GM23338 (cell line): ENCODE measurements around the gene CAPN15. TPM values are rescaled to one million over a fixed set of nuclear protein-coding genes. Genes with fewer than 3 reads are reported as not detected.

Source experiments
- ATAC-seq: fragments of 200-7000 bp; cut with Tn5 transposase; 3 replicates; pipeline ENCODE4 v1.9.1; 2020
- DNase-seq: peaks from one replicate; pipeline ENCODE4 v3.0.0-alpha.2; 2015; ENCODE audit warnings: low spot score
- H2AFZ ChIP-seq: fragments of 200-600 bp; sonication (generic); 2 replicates; pipeline ENCODE4 v1.8.0; 2016; ENCODE audit warnings: antibody characterized with exemption, mild to moderate bottlenecking, moderate library complexity
- H3F3A ChIP-seq: fragments of 200-600 bp; sonication (generic); replicated peaks from 2 replicates; pipeline ENCODE4 v1.8.0; 2017; ENCODE audit warnings: antibody characterized with exemption, mixed run types, low read depth
- H3K27ac ChIP-seq: fragments of 200-600 bp; sonication (generic); 2 replicates; pipeline ENCODE4 v1.6.1; 2016; ENCODE audit warnings: low read depth
- H3K27me3 ChIP-seq: fragments of 200-600 bp; sonication (generic); 2 replicates; pipeline ENCODE4 v1.8.0; 2016; ENCODE audit warnings: mild to moderate bottlenecking, mixed run types, moderate library complexity; ENCODE audit not compliant: insufficient read depth
- H3K36me3 ChIP-seq: fragments of 200-600 bp; sonication (generic); 2 replicates; pipeline ENCODE4 v1.8.0; 2016; ENCODE audit warnings: mild to moderate bottlenecking; ENCODE audit not compliant: insufficient read depth
- H3K4me1 ChIP-seq: fragments of 200-600 bp; sonication (generic); 2 replicates; pipeline ENCODE4 v1.8.0; 2016; ENCODE audit warnings: mild to moderate bottlenecking, moderate library complexity; ENCODE audit not compliant: insufficient read depth
- H3K4me2 ChIP-seq: fragments of 200-600 bp; sonication (generic); 2 replicates; pipeline ENCODE4 v1.7.1; 2017; ENCODE audit warnings: mixed run types
- H3K4me3 ChIP-seq: fragments of 200-600 bp; sonication (generic); 2 replicates; pipeline ENCODE4 v1.6.1; 2016; ENCODE audit warnings: mixed run types
- H3K79me2 ChIP-seq: fragments of 200-600 bp; sonication (generic); replicated peaks from 2 replicates; pipeline ENCODE4 v1.8.0; 2017; ENCODE audit warnings: mild to moderate bottlenecking; ENCODE audit not compliant: insufficient read depth
- H3K9me2 ChIP-seq: fragments of 200-600 bp; sonication (generic); 2 replicates; pipeline ENCODE4 v1.8.0; 2017; ENCODE audit not compliant: insufficient read depth
- H4K20me1 ChIP-seq: fragments of 200-600 bp; sonication (generic); replicated peaks from 2 replicates; pipeline ENCODE4 v1.8.0; 2017; ENCODE audit warnings: mild to moderate bottlenecking; ENCODE audit not compliant: insufficient read depth
- H3K27ac Mint-ChIP-seq: 2 replicates; pipeline ENCODE4 v1.8.0; 2020; ENCODE audit warnings: inconsistent platforms, mild to moderate bottlenecking, moderate library complexity, mixed read lengths
- H3K27me3 Mint-ChIP-seq: 3 replicates; pipeline ENCODE4 v1.8.0; 2022; ENCODE audit warnings: low read depth, mild to moderate bottlenecking, moderate library complexity, mixed read lengths, inconsistent platforms; ENCODE audit not compliant: insufficient read depth, poor library complexity
- H3K36me3 Mint-ChIP-seq: 3 replicates; pipeline ENCODE4 v1.8.0; 2021; ENCODE audit warnings: low read depth, mild to moderate bottlenecking, inconsistent platforms, moderate library complexity, mixed read lengths
- H3K4me1 Mint-ChIP-seq: 3 replicates; pipeline ENCODE4 v1.8.0; 2020; ENCODE audit warnings: mild to moderate bottlenecking, inconsistent platforms, mixed read lengths
- H3K4me3 Mint-ChIP-seq: 3 replicates; pipeline ENCODE4 v1.8.0; 2021; ENCODE audit warnings: moderate library complexity, mild to moderate bottlenecking, inconsistent platforms, mixed read lengths
- H3K9me3 Mint-ChIP-seq: 3 replicates; pipeline ENCODE4 v1.8.0; 2020; ENCODE audit warnings: moderate library complexity, mild to moderate bottlenecking, inconsistent platforms, mixed read lengths
- CREB1 ChIP-seq: fragments of 250-450 bp; sonication (Bioruptor Pico); IDR thresholded peaks from 2 replicates; pipeline ENCODE4 v1.5.0; 2020; ENCODE audit warnings: low read depth, mild to moderate bottlenecking, moderate library complexity
- JUNB ChIP-seq: IDR thresholded peaks from one replicate; pipeline ENCODE4 v1.6.1; 2016; ENCODE audit warnings: antibody characterized with exemption; ENCODE audit not compliant: unreplicated experiment
- NANOG ChIP-seq: IDR thresholded peaks from 2 replicates; pipeline ENCODE4 v1.6.1; 2016; ENCODE audit warnings: antibody characterized with exemption, borderline replicate concordance
- POLR2AphosphoS5 ChIP-seq: IDR thresholded peaks from 2 replicates; pipeline ENCODE4 v1.6.1; 2016; ENCODE audit warnings: antibody characterized with exemption, low read depth
- STAT1 ChIP-seq: IDR thresholded peaks from one replicate; pipeline ENCODE4 v1.6.1; 2016; ENCODE audit warnings: antibody characterized with exemption; ENCODE audit not compliant: unreplicated experiment
- ZNF114 ChIP-seq: fragments of 250-450 bp; sonication (Bioruptor Pico); IDR thresholded peaks from 2 replicates; pipeline ENCODE4 v1.5.0; 2020; ENCODE audit warnings: mild to moderate bottlenecking, moderate library complexity
- ZNF462 ChIP-seq: fragments of 250-450 bp; sonication (Bioruptor Pico); IDR thresholded peaks from 2 replicates; pipeline ENCODE4 v1.5.0; 2020; ENCODE audit warnings: mild to moderate bottlenecking, moderate library complexity
- polyA plus RNA-seq: library from polyadenylated mRNA; unstranded; fragments of >200 nt; fragmentation: Nextera tagmentation; extraction: Ambion mirVana; gene quantifications from 2 replicates; pipeline ENCODE4 v1.2.1, GENCODE V29; 2016
- total RNA-seq: library from RNA; depleted of rRNA; stranded (reverse); fragments of >200 nt; shearing (Covaris generic); gene quantifications from 2 replicates; pipeline ENCODE4 v1.2.3, GENCODE V29; 2014
- TF ChIP-seq, protein P1 (sequence below): IDR thresholded peaks from one replicate; pipeline ENCODE4 v1.6.1; 2018; ENCODE audit warnings: antibody characterized with exemption; ENCODE audit not compliant: unreplicated experiment

CAPN15 gene
- total and polyA plus RNA-seq, 2 experiments from 2014 or later, result 27.3 to 164 TPM

DNA sequence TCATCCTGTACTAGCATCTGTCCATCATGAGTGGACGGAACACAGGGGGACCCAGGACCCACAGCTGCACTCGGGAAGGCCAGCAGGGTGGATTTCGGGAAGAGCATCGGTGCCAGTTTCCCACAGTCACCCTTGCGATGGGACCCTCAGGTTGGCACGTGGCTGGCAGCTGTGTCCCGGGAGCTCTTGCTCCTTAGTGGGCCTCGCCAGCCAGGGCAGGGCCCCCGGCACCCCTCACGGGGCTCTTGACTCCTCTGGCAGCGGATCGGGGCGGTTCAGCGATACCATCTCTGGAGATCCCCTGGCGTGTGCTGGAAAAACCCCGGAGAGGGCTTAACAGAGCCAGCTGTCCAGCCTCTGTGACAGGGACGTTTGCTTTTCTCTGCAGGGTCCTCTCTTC lies 9.2 kb downstream of the CAPN15 start:
- H3K27ac Mint-ChIP-seq, result no peak overlapping the region
- H3K27me3 ChIP-seq, result no peaks in the 10 kb centered on the region
- H3K4me1 ChIP-seq, result no peaks in the 10 kb centered on the region
- H3K4me1 Mint-ChIP-seq, result no peaks in the 10 kb centered on the region
- no peaks in the 10 kb centered on the region for H3K27me3 Mint-ChIP-seq
- H3K4me2 ChIP-seq, result no peak overlapping the region
- no peak overlapping the region for H3K27ac ChIP-seq
- no peak overlapping the region for H3K4me3 Mint-ChIP-seq
- H4K20me1 ChIP-seq, result peaks cover 29% of the 10 kb centered on the region
- H3K4me3 ChIP-seq, result no peak overlapping the region
- H3K9me2 ChIP-seq, result no peaks in the 10 kb centered on the region
- no peaks in the 10 kb centered on the region for H3F3A ChIP-seq
- no peaks in the 10 kb centered on the region for H3K36me3 ChIP-seq
- DNase-seq (no peak), ATAC-seq (no peak)
- peaks cover 6% of the 10 kb centered on the region for H3K36me3 Mint-ChIP-seq
- peaks cover 55% of the 10 kb centered on the region for H3K79me2 ChIP-seq
- no peaks in the 10 kb centered on the region for H3K9me3 Mint-ChIP-seq
- no peak for TF ChIP-seq ZNF114 (CRISPR knock-in tag)
- TF ChIP-seq ZNF462 (CRISPR knock-in tag), result no peak
- TF ChIP-seq STAT1, result no peak
- TF ChIP-seq, protein P1, sequence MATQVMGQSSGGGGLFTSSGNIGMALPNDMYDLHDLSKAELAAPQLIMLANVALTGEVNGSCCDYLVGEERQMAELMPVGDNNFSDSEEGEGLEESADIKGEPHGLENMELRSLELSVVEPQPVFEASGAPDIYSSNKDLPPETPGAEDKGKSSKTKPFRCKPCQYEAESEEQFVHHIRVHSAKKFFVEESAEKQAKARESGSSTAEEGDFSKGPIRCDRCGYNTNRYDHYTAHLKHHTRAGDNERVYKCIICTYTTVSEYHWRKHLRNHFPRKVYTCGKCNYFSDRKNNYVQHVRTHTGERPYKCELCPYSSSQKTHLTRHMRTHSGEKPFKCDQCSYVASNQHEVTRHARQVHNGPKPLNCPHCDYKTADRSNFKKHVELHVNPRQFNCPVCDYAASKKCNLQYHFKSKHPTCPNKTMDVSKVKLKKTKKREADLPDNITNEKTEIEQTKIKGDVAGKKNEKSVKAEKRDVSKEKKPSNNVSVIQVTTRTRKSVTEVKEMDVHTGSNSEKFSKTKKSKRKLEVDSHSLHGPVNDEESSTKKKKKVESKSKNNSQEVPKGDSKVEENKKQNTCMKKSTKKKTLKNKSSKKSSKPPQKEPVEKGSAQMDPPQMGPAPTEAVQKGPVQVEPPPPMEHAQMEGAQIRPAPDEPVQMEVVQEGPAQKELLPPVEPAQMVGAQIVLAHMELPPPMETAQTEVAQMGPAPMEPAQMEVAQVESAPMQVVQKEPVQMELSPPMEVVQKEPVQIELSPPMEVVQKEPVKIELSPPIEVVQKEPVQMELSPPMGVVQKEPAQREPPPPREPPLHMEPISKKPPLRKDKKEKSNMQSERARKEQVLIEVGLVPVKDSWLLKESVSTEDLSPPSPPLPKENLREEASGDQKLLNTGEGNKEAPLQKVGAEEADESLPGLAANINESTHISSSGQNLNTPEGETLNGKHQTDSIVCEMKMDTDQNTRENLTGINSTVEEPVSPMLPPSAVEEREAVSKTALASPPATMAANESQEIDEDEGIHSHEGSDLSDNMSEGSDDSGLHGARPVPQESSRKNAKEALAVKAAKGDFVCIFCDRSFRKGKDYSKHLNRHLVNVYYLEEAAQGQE, result no peak
- TF ChIP-seq POLR2AphosphoS5, result no peak
- TF ChIP-seq JUNB, result no peak
- TF ChIP-seq CREB1 (CRISPR knock-in tag), result no peak
- no peak for TF ChIP-seq NANOG
- H2AFZ ChIP-seq, result no peak overlapping the region
